ENCODE data around the gene TAOK1. TPM values are rescaled to one million over a fixed set of nuclear protein-coding genes. Genes with fewer than 3 reads are reported as not detected.

The TAOK1 gene
- total and polyA plus RNA-seq, 8 donors, result 5.4 to 31.8 (median 16.8) TPM

DNA sequence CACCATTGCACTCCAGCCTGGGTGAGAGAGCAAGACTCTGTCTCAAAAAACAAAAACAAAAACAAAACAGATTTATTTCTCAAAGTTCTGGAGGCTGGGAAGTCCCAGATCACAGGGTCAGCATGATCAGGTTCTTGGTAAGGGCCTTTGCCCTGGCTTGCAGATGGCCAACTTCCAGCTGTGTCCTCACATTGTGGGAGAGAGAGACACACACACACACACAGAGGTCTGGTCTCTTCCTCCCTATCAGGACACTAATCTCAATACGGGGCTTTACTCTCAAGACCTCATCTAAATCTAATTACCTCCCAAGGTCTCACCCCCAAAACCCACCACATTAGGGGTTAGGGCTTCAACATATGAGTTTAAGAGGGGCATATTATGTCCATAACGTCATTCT lies 26.4 kb upstream of the TAOK1 start:
- intact Hi-C loops (cut with DNase I), result no loop called here
- Histone ChIP-seq H3K36me3 (no peaks in the 10 kb centered on the region), H3K9me3 (no peaks in the 10 kb centered on the region), H3K27me3 (no peaks in the 10 kb centered on the region), H3K27ac (no peak overlapping the region), H3K4me1 (no peaks in the 10 kb centered on the region), H3K4me3 (no peak overlapping the region)
- WGBS, 2 donors, result 77 to 85% methylated on average over 2 of the region's 2 CpGs
- no peak for ATAC-seq
- TF ChIP-seq, protein P1, sequence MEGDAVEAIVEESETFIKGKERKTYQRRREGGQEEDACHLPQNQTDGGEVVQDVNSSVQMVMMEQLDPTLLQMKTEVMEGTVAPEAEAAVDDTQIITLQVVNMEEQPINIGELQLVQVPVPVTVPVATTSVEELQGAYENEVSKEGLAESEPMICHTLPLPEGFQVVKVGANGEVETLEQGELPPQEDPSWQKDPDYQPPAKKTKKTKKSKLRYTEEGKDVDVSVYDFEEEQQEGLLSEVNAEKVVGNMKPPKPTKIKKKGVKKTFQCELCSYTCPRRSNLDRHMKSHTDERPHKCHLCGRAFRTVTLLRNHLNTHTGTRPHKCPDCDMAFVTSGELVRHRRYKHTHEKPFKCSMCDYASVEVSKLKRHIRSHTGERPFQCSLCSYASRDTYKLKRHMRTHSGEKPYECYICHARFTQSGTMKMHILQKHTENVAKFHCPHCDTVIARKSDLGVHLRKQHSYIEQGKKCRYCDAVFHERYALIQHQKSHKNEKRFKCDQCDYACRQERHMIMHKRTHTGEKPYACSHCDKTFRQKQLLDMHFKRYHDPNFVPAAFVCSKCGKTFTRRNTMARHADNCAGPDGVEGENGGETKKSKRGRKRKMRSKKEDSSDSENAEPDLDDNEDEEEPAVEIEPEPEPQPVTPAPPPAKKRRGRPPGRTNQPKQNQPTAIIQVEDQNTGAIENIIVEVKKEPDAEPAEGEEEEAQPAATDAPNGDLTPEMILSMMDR (IDR thresholded peaks at IDR 0.05), result no peak
- no peak for DNase-seq
- FAIRE-seq, result no peak

DNA sequence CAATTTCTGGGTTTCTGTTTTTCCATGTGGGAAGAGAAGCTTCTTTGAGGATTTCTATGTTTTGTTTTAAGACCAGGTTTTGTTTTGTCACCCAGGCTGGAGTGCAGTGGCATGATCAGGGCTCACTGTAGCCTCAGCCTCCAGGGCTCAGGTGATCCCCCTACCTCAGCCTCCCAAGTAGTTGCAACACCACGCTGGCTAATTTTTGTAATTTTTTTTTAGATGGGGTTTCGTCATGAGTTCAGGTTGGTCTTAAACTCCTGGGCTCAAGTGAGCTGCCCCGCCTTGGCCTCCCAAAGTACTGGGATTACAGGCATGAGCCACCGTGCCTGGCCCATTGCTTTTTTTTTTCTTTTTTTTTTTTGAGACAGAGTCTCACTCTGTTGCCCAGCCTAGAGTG lies 25.5 kb upstream of the TAOK1 start:
- intact Hi-C loops (cut with DNase I), result loop anchor here in 1 of 3 donors (5.0 kb wide), 1 partner anchor 173 kb away; no protein-coding TSS in a partner anchor
- WGBS, 2 donors, result 86 to 95% methylated on average over 4 of the region's 4 CpGs

DNA sequence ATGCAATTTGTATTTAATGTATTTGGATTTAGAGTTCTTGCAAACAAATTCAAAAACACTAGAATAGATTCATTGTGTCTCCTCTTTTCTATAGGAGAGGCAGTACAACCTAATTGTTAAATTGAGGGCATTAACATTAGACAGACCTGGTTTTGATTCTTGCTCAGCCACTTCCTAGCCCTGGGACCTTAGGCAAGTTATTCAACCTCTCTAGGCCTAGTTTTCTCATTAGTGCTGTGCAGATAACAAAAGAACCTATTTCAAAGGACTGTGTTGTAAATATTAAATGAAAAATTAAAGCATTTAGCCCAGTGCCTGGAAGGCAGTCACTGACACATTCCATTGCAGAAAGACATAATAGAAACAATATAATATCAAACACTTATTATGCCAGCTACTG lies 22.0 kb upstream of the TAOK1 start:
- ATAC-seq, result no peak
- Histone ChIP-seq H3K4me1 (no peaks in the 10 kb centered on the region), H3K27me3 (no peaks in the 10 kb centered on the region), H3K27ac (no peak overlapping the region), H3K36me3 (no peaks in the 10 kb centered on the region), H3K9me3 (no peaks in the 10 kb centered on the region), H3K4me3 (no peak overlapping the region)
- intact Hi-C loops (cut with DNase I), result loop anchor here in 1 of 3 donors (5.0 kb wide), 1 partner anchor 169 kb away; no protein-coding TSS in a partner anchor
- TF ChIP-seq, protein P1 (IDR thresholded peaks at IDR 0.05), result no peak
- no peak for FAIRE-seq
- no peak for DNase-seq

More for the DNA sequence above, 25.5 kb upstream of the TAOK1 start:
- H3K36me3 ChIP-seq, result no peaks in the 10 kb centered on the region
- no peaks in the 10 kb centered on the region for H3K4me1 ChIP-seq
- TF ChIP-seq, protein P1 (IDR thresholded peaks at IDR 0.05), result no peak
- no peak overlapping the region for H3K4me3 ChIP-seq
- H3K27me3 ChIP-seq, result no peaks in the 10 kb centered on the region
- no peaks in the 10 kb centered on the region for H3K9me3 ChIP-seq
- FAIRE-seq (no peak), ATAC-seq (no peak), DNase-seq (no peak)
- no peak overlapping the region for H3K27ac ChIP-seq

DNA sequence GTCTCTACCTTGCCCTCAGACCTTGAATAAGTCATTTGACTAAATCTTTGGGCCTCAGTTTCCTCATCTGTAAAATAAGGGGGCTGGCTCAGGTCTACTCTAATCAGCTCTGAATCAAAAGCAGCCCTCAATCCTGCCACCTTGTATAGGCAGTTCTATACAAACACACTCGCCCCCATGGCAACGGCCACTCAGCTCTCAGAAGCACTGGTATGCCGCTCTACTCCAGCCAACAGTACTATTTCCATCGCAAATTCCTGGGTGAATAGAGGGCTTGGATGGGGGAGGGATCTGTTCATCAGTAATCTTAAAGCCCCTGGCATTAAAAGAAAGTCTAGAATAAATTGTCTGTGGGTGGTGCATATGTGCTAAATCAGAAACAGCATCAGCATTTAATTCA lies 21.2 kb upstream of the TAOK1 start:
- no peaks in the 10 kb centered on the region for H3K36me3 ChIP-seq
- no peak overlapping the region for H3K4me3 ChIP-seq
- WGBS, 2 donors, result 72 to 74% methylated on average over 4 of the region's 4 CpGs
- DNase-seq (no peak), ATAC-seq (no peak), FAIRE-seq (no peak)
- intact Hi-C loops (cut with DNase I), result loop anchor here in 1 of 3 donors (5.0 kb wide), 1 partner anchor 168 kb away; no protein-coding TSS in a partner anchor
- H3K9me3 ChIP-seq, result no peaks in the 10 kb centered on the region
- no peaks in the 10 kb centered on the region for H3K4me1 ChIP-seq
- H3K27me3 ChIP-seq, result no peaks in the 10 kb centered on the region
- H3K27ac ChIP-seq, result no peak overlapping the region
- TF ChIP-seq, protein P1 (IDR thresholded peaks at IDR 0.05), result no peak

DNA sequence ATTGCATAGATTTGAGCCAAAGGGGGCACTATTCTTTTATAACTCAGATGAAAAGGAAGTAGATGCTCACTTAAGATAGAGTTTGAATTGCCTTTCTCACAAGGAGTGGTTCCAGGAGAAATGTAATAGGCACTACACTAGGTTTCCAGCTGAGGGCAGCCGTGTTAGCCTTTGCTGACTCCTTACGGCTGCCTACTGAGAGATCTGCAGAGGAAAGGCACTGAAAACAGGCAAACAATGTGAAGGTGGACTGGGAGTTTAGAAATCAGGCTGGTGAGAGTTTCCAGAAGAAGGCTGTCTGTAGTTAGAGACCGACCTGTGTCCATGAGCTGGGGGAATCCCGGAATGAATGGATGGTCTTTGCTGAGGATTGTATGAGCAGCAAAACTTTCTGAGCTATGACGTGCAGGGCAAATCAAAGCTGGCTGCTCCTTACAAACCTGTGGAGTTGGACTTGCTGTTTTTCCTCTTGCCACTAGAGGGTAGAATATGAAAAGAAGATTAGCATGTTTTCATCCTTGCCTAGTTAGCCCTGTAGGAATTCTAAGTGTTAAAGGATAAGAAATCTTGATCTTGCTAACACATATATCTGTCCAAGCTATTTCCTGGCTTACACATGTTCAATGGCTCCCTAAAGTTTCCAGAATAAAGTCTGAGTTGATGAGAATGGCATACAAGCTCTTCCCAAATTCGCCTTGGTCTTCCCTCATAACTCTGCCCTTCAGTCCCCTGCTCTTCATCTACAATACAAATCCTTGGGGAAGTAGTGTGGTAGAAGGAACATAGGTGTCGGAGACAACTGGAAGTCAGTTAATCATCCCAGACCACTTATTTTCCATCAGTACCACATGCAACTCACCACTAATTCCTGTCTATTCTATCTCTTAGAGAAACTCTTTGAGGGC lies 20.1 kb upstream of the TAOK1 start:
- peak; percentile 94 to 98 (median 97) for ATAC-seq
- H3K27me3 ChIP-seq, result no peaks in the 10 kb centered on the region
- TF ChIP-seq, protein P1 (IDR thresholded peaks at IDR 0.05), result peak; percentile 51 to 82 (median 74)
- 16 to 17% methylated on average over 7 of the region's 7 CpGs for WGBS, 2 donors
- H3K36me3 ChIP-seq, result no peaks in the 10 kb centered on the region
- H3K4me1 ChIP-seq, result no peaks in the 10 kb centered on the region
- H3K4me3 ChIP-seq, result no peak overlapping the region
- no peaks in the 10 kb centered on the region for H3K9me3 ChIP-seq
- peak in 3 of 6 donors; percentile 16 to 50 (median 26) for DNase-seq
- H3K27ac ChIP-seq, result no peak overlapping the region
- intact Hi-C loops (cut with DNase I), result loop anchor here in 2 of 3 donors (5.0 to 10.0 kb wide), 3 partner anchors 95 to 175 kb away; no protein-coding TSS in a partner anchor
- peak; percentile 92 for FAIRE-seq

Data from pancreas (tissue), 10 donors.